Activated CD4-positive, alpha-beta T cell treated with anti-CD3 and anti-CD28 coated beads, Interleukin-2, amount 50 U/mL, for 48 hours (primary cell): ENCODE measurements around the gene LTV1.
"Not testable (repeated sequence)": the region's sequence is repeated elsewhere in the genome, so short reads cannot be mapped to it uniquely, and the experiment has no call there.

Source experiments
- DNase-seq, 2 experiments: peaks; one replicate each; pipeline ENCODE4 v3.0.0-alpha.2; 2020

The LTV1 gene

DNA sequence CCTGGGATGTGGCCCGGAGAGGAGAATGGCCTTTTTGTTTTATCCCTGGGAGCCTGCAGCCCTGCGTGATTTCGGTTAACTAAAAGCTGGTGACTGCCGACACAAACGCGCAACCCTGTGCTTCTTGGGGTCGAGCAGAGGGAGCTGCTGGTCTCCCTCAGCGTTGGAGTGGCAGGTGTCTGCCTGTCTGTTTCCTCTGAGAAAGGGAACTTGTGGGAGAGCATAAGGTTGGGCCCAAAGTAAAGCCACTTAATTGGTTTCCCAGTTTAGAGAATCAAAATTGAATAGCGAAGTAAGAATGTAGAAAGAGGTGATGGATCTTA, 500 bp downstream of the LTV1 start:
- DNase-seq = no peak

DNA sequence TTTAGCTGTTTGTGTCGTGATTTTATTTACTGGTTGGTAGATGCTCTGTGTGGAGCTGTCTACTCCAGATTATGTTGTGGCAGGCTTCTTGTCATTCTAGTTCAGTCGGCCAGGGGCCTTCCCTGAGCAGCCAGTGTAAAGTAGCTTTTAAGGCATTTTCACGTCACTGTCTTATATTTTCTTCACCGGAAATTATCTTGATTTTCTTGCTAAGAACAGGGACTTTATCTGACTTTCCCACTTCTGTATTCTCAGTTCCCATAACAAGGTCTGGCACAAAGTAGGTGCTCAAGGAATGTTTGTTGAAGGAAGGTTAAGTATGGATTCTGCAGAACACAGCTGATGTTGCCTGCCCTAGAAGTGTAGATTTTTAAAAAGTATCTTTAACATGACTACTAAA, 868 bp downstream of the LTV1 start:
- DNase-seq = peak in 1 of 2 experiments; percentile 6

DNA sequence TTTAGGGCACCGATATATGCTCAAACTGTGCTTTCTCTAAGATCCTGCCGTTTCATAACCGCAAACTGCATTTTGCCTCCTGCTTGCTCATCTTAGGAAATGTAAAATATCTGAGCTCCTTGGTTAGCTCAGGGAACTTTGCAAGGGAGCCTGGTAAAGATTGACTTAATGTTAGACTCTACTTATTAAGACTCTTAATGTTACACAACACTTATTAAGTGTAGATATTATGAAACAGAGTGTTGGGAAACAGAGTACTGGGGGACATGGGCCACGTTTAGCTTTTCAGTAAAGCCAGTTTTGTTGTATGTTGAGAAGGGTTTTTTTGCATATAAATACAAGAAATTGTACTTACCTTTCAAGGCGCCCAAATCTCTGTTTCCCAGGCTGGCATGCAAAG, 1.9 kb downstream of the LTV1 start:
- no peak for DNase-seq

DNA sequence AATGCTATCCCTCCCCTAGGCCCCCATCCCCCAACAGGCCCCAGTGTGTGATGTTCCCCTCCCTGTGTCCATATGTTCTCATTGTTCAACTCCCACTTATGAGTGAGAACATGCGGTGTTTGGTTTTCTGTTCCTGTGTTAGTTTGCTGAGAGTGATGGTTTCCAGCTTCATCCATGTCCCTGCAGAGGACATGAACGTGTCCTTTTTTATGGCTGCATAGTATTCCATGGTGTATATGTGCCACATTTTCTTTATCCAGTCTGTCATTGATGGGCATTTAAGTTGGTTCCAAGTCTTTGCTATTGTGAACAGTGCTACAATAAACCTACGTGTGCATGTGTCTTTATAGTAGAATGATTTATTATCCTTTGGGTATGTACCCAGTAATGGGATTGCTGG, 8.6 kb downstream of the LTV1 start:
- DNase-seq = not testable (repeated sequence)

DNA sequence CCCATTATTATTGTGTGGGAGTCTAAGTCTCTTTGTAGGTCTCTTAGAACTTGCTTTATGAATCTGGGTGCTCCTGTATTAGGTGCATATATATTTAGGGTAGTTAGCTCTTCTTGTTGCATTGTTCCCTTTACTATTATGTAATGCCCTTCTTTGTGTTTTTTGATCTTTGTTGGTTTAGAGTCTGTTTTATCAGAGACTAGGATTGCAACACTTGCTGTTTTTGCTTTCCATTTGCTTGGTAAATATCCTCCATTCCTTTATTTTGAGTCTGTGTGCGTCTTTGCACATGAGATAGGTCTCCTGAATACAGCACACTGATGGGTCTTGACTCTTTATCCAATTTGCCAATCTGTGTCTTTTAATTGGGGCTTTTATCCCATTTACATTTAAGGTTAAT, 11.9 kb downstream of the LTV1 start:
- not testable (repeated sequence) for DNase-seq

DNA sequence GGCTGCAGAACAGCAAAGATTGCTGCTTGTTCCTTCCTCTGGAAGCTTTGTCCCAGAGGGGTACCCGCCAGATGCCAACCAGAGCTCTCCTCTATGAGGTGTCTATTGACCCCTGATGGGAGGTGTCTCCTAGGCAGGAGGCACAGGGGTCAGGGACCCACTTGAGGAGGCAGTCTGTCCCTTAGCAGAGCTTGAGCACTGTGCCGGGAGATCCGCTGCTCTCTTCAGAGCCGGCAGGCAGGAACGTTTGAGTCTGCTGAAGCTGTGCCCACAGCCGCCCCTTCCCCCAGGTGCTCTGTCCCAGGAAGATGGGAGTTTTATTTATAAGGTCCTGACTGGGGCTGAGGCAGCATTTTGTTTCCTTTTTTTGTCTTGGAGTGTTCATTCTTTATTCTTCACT, 13.6 kb downstream of the LTV1 start:
- DNase-seq = not testable (repeated sequence)

DNA sequence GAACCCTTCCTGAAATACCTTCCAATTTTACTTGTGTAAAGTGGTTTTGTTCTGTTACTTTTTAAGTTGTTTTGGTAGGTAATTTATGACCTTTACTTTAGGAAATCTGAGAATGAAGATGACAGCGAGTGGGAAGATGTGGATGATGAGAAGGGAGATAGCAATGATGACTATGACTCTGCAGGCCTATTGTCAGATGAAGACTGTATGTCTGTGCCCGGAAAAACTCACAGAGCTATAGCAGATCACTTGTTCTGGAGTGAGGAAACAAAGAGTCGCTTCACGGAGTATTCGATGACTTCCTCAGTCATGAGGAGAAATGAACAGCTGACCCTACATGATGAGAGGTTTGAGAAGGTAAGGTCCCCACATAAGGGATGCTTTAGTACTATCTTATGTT, 14.5 kb downstream of the LTV1 start:
- no peak for DNase-seq

DNA sequence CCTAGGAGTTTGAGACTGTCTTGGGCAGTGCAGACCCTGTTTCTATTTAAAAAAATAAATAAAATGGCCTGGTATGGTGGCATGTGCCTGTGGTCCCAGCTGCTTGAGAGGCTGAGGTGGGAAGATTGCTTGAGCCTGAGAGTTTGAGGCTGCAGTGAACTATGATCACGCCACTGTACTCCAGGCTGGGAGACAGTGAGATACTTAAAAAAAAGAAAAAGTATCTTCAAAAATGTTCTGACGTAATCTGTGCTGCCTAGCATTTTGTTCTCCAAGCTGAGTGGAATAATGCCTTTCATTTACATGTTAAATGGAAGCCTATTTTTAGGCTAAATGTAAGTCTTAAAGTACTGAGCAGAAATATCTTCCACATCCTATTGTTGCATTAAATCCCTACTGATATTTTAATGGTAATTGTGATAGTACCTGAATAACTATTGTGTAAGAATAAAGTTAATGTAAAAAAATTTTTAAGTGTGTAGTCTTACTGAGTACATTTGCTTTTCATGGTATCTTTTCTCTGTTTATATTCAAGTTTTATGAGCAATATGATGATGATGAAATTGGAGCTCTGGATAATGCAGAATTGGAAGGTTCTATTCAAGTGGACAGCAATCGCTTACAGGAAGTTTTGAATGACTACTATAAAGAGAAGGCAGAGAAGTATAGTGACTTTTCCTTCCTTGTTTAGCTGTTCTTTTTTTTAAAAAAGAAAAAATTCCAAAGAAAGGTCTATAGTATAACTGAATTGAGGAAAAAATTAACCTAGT, 16.9 kb downstream of the LTV1 start:
- no peak for DNase-seq

DNA sequence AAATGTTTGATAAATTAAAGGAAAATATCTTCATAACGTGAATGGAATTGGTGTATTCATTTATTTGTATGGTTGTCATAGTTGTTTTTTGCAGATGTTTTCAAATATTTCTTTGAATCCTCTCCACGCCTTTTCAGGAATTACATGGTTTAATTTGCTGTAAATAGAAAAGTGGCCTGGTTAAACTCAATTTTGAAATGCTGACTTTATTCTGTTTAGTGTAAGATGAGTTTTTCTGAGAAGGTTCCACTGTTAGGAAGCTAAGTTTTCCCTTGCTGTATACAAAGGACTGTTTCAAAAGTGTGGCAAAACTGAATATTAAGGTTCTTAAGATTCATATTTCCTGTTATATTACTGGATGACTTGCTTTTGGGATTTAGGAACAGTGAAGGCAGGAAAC, 20.6 kb downstream of the LTV1 start:
- no peak for DNase-seq

DNA sequence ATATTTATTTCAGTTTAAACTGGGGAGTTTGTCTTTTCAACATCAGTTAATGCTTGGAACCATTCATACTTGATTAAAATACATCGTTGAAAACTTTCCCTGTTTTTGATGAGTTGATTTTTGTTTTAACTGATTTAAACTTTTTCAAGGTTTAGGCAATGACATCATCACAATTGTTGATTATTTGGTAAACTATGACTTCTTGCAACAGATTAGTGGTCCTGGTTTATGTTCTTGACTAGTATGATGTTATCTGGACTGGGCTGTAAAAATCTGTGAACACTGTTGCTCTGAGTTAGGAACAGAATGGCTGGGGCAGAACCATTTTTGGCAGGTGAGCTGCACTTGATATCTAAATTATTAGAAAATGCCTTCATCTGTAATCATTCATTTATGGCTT, 21.1 kb downstream of the LTV1 start, which contains the start of gene ZC2HC1B:
ZC2HC1B (plus strand) TSS at position 241 of the 400 bp plus-strand sequence; CDS start at position 307, 66 bp downstream.
- no peak for DNase-seq

DNA sequence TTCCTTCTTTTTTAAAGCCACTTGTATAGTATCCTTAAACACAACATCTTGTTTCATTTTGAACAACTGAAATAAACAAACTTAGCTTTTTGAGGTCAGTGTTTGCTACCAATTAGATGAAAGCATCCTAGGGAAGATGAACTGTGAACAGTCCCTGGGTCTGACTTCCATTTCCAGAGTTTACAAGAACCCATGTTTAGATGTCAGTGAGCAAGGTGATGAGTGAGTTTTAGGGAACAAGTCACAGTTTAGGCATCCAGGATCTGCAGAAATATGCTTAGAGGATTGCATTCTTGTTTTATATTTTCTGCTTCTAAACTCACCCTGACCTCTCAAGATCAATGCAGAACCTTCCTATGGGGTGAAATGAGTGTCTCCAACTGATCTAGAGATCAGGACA, 24.1 kb downstream of the LTV1 start:
- no peak for DNase-seq

DNA sequence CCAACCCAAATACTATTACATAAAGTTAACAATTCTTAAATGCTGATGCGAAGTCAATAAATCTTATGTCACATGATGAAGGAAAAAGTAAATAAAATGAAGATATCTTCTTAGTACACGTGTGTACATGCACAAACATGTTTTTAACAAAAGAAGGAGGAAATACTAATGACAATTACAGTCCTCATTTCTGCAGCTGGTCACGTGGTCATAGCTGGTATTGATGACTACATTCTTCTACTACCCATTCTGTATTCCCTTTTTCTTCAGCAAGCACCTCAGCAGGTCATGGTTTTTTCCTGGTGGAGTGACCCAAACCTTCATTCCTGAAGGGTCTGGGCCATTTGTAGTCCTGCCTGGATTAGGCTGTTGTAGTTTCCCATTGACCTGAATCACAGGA, 25.7 kb downstream of the LTV1 start:
- not testable (repeated sequence) for DNase-seq

DNA sequence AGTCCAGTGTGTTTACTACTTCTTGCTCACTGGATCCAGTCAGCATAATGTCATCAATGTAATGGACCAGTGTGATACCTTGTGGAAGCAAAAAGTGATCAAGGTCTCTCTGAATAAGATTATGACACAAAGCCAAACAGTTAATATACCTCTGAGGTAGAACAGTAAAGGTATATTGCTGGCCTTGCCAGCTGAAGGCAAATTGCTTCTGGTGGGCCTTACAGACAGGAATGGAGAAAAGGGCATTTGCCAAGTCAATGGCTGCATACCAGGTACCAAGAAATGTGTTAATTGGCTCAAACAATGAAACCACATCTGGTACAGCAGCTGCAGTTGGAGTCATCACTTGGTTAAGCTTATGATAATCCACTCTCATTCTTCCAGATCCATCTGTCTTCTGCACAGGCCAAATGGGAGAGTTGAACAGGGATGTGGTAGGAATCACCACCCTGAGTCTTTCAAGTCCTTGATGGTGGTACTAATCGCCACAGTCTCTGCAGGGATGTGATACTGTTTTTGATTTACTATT, 28.1 kb downstream of the LTV1 start:
- not testable (repeated sequence) for DNase-seq

DNA sequence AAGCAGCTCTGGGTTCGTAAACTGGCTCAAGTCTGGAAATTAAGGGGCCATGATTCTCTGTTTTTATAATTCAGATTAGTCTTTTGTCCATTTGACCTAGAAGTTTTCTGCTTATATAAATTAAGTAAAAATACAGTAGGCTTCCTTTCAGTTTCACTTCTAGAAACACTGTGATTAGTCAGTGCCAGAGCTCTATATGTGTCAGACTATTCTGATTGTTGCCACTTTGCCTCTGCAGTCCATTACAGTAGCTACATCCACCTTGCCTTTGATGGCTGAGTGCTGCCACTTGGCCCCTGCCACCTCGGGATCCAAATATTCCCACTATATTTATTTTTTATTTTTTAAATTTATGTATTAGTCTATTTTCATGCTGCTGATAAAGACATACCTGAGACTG, 29.1 kb downstream of the LTV1 start:
- no peak for DNase-seq

DNA sequence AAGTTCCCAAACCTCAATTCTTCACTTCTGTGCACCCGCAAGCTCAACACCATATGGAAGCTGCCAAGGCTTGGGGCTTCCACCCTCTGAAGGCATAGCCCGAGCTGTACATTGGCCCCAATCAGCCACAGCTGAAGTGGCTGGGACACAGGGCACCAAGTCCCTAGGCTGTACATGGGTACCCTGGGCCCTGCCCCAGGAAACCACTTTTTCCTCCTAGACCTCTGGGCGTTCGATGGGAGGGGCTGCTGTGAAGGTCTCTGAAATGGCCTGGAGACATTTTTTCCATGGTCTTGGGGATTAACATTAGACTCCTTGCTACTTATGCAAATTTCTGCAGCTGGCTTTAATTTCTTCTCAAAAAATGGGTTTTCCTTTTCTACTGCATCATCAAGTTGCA, 30.5 kb downstream of the LTV1 start:
- DNase-seq = not testable (repeated sequence)

DNA sequence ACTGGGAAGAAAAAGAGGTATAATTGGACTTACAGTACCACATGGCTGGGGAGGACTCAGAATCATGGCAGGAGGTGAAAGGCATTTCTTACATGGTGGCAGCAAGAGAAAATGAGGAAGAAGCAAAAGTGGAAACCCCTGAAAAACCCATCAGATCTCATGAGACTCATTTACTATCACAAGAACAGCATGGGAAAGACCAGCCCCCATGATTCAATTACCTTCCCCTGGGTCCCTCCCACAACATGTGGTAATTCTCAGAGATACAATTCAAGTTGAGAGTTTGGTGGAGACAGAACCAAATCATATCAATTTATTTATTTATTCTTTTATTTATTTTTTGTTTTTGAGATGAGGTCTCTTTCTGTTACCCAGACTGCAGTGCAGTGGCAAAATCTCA, 31.4 kb downstream of the LTV1 start:
- DNase-seq = not testable (repeated sequence)

DNA sequence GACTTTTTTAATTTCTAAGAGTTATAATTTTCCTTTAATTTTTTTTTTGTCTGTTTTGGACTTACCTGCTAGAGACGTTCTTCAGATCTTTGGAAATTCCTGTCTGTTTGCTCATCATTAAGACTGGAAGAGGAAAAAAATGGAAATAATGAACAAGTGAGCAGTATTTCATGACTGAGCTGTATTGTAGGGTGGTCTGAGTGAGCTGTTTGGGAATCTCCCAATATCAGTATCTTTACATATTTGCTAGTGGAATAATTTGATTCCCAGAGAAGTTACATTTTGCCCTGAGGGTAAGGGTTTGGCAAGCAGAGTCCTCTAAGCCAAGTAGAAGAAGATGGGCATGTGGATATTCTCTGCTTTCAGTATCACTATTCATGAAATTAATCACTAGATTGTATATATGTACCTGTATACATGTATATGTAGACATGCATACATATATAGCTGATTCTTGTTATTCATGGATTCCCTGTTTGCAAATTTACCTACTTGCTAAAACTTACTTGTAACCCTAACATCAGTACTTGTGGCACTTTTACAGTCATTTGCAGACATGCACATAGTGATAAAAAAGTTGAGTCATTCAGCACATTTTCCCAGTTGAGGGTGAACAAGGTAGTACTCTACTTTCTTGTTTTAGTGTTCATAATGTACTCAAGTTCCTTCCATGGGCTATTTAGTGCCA, 34.6 kb downstream of the LTV1 start:
- DNase-seq = no peak

DNA sequence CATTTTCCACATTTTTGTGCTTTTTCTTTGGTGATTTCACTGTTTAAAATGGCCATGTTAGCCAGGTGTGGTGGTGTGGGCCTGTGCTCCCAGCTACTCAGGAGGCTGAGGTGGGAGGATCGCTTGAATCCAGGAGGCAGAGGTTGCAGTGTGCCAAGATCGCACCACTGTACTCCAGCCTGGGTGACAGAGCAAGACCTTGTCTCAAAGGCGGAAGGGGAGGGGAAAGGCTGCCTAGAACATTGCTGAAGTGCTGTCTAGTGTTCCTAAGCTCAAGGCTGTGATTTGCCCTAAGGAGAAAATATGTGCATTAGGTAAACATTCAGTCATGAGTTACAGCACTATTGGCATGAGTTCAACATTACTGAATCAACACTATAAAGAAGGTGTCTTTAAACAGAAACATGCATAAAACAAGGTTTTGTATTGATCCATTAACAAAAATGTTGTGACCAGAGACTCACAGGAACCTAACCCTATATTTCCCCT, 35.2 kb downstream of the LTV1 start:
- no peak for DNase-seq

DNA sequence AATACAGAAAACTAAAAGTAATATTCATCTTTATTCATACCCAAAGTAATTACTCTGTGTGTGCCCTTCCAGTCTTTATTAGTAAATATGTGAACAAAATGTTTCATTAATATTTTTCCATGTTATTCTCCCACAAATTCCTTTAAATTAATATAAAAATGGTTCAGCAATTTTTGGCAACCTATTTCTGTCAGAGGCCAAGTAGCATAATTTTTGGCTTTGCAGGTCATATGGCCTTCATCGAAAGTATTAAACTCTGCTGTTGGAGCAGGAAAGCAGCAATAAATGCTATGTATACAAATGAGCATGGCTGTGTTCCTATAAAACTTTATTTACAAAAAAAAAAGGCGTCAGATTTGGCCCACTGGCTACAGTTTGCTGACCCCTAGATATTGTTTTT, 37.3 kb downstream of the LTV1 start:
- no peak for DNase-seq

DNA sequence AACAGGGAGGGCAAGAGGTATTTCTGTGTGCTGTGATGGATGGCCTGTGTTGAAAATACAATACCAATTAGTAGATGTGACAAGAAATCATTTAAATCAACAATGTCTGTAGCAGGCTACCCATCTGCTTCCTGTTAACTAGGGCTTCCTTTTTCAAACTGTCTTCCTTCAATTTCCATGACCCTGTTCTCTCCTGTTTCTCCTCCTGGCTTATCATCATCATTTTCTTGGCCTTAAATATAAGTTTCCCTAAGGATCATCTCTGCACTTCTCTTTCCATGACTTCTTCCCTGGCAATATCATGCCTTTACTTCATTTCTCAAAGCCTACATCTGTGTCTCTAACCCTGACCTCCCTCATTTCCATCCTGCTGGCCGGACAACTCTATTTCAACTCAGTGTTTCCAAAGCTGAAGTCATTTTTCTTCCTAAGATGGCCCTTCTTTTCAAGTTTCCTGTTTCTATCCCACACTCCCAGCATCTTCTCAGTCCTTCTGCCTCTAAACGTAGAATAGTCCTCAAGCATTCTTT, 39.3 kb downstream of the LTV1 start:
- no peak for DNase-seq

DNA sequence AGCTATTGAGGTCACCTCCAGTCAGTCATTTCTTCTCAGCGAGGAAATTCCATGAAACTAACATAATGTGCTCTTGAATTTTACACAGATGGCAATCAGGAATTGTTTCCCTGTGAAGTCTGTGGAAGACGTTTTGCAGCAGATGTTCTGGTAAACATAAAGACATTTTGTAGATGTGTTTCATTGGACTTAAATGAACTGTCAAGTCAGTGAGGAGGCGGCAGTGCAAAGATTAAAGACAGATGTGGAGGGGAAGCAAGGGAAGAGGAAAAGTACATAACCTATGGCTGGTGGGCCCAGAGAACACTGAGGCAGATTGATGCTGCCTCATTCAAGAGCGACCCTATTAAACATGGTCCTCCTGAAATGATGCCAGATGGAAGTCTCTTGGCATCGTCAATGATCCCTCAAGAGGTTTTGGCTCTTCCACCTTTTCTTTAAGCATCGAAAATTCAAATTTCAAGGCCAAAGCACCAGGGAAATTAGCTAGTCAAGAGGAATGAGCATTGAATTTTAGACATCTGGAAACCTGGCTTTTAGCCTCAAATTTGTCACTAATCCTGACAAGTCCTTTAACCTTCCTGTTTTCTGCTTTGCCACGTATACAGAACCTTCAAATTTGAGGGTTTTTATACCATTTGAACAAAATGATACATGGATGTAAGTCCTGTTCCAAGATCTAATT, 41.2 kb downstream of the LTV1 start:
- DNase-seq = no peak

DNA sequence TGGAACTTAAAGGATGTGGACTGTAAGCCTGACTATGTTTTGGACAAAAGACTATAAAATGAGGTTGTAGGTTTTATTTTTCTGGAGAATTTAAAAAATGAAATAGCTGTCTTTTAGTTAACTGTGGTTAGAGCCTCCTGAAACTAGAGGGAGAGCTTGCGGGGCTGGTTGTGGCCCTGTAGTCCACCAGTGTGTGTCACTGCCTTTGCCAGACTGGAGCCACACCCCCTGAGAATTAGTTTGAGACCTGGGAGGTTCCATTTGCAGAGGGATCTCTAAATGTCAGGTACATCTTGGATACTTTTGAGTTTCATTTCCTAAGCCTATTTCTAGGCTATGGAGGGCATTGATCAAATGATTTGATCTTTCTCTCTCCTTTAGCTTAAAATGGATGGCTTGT, 42.0 kb downstream of the LTV1 start:
- DNase-seq = no peak

DNA sequence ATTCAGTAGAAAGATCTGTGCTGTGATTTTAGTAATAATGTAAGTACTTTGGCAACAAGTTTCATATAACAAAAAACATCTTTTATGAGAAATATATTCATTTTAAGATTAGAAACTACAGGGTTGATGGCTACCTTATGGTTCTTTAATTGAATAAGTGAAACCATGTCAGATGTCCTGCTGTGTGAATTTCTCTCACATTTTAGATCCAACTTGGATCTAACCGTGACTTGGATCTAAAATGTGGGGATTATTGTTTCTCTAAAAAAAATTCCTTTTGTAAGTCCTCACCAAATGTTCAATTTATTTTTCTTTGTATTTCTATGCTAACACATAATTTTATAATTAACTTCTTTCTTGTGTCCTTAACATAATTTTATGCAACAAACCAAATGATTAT, 51.5 kb downstream of the LTV1 start:
- no peak for DNase-seq
